ENCODE measurements around the gene TTLL11. TPM values are rescaled to one million over a fixed set of nuclear protein-coding genes. Genes with fewer than 3 reads are reported as not detected.

Gene TTLL11
- total RNA-seq, 1 donor: 7.3 TPM

- no peak for TF ChIP-seq CTCF (IDR thresholded peaks at IDR 0.05; ENCODE audit: insufficient read depth, low read length)
- H3K4me3 ChIP-seq (ENCODE audit: low read depth, low read length): no peak overlapping the region
- no peak for DNase-seq (ENCODE audit: low read depth)
Observed at GRCh38 chr9:122115176-122116035, 22.3 kb upstream of the TTLL11 start.

- H3K4me3 ChIP-seq (ENCODE audit: low read depth, low read length): no peak overlapping the region
- no peak for TF ChIP-seq CTCF (IDR thresholded peaks at IDR 0.05; ENCODE audit: insufficient read depth, low read length)
- DNase-seq (ENCODE audit: low read depth): no peak
Observed at GRCh38 chr9:122113574-122113973, 20.5 kb upstream of the TTLL11 start.

GRCh38 chr9:122112238-122112637, 19.1 kb upstream of the TTLL11 start:
- no peak for TF ChIP-seq CTCF (IDR thresholded peaks at IDR 0.05; ENCODE audit: insufficient read depth, low read length)
- no peak for DNase-seq (ENCODE audit: low read depth)
- no peak overlapping the region for H3K4me3 ChIP-seq (ENCODE audit: low read depth, low read length)

GRCh38 chr9:122111413-122112085, 18.4 kb upstream of the TTLL11 start:
- no peak for TF ChIP-seq CTCF (IDR thresholded peaks at IDR 0.05; ENCODE audit: insufficient read depth, low read length)
- no peak overlapping the region for H3K4me3 ChIP-seq (ENCODE audit: low read depth, low read length)
- DNase-seq (ENCODE audit: low read depth): no peak

- H3K4me3 ChIP-seq (ENCODE audit: low read depth, low read length): no peak overlapping the region
- no peak for TF ChIP-seq CTCF (IDR thresholded peaks at IDR 0.05; ENCODE audit: insufficient read depth, low read length)
- no peak for DNase-seq (ENCODE audit: low read depth)
Observed at GRCh38 chr9:122110100-122110833, 17.2 kb upstream of the TTLL11 start.

- DNase-seq (ENCODE audit: low read depth): no peak
- no peak for TF ChIP-seq CTCF (IDR thresholded peaks at IDR 0.05; ENCODE audit: insufficient read depth, low read length)
Observed at GRCh38 chr9:122109035-122109813, 16.1 kb upstream of the TTLL11 start.

More at GRCh38 chr9:122109035-122109813, 16.1 kb upstream of the TTLL11 start:
- H3K4me3 ChIP-seq (ENCODE audit: low read depth, low read length): no peak overlapping the region
